CD4-positive, alpha-beta T cell (primary cell): ENCODE data around the gene DLG1. TPM values are rescaled to one million over a fixed set of nuclear protein-coding genes. Genes with fewer than 3 reads are reported as not detected.
A peak's percentile ranks its signal among the peaks of the same experiment; 100 is the strongest.

Source experiments
- ATAC-seq: fragments of 200-7000 bp; cut with Tn5 transposase; one replicate; pipeline ENCODE4 v1.10.0; 2022; ENCODE audit warnings: mild to moderate bottlenecking; ENCODE audit not compliant: poor library complexity
- CTCF ChIA-PET: fragments of 350-600 bp; sonication (Branson Sonifier 250); formaldehyde crosslinking; loops from one replicate; lab custom pipeline; 2021; ENCODE audit warnings: antibody characterized with exemption, inconsistent platforms; lab: Charles Lee
- POLR2A ChIA-PET: fragments of 350-600 bp; sonication (Branson Sonifier 250); formaldehyde crosslinking; loops from one replicate; lab custom pipeline; 2021; ENCODE audit warnings: antibody characterized with exemption, inconsistent platforms; lab: Charles Lee
- DNase-seq, 14 experiments: peaks; one replicate each; pipeline ENCODE4 v3.0.0-alpha.2; 2013 to 2020; ENCODE audit warnings: mixed read lengths in 2 of 14
- H3K27ac ChIP-seq, 2 donors: one replicate each; pipeline versions ENCODE4 v1.5.1 to v1.7.0; 2013; ENCODE audit warnings: low read length in 2 of 2, low read depth in 1 of 2, mild to moderate bottlenecking in 1 of 2
- H3K27me3 ChIP-seq, 2 experiments: 1 replicate in 1 of 2; 2 replicates in 1 of 2; pipeline versions ENCODE4 v1.6.1 to v1.7.0; 2013; ENCODE audit warnings: low read length in 2 of 2, control low read depth in 1 of 2, mild to moderate bottlenecking in 1 of 2, moderate library complexity in 1 of 2; ENCODE audit not compliant: insufficient read depth in 2 of 2, control insufficient read depth in 1 of 2
- H3K36me3 ChIP-seq: one replicate; pipeline ENCODE4 v1.6.1; 2013; ENCODE audit warnings: low read length, control low read depth; ENCODE audit not compliant: insufficient read depth
- H3K4me1 ChIP-seq: one replicate; pipeline ENCODE4 v1.6.1; 2013; ENCODE audit warnings: low read length, control low read depth; ENCODE audit not compliant: insufficient read depth
- H3K4me3 ChIP-seq: one replicate; pipeline ENCODE4 v1.5.1; 2013; ENCODE audit warnings: mild to moderate bottlenecking, low read length, moderate library complexity
- H3K9me3 ChIP-seq, 2 experiments: 1 replicate in 1 of 2; 2 replicates in 1 of 2; pipeline versions ENCODE4 v1.6.1 to v1.7.0; 2013; ENCODE audit warnings: low read length in 2 of 2, mild to moderate bottlenecking in 2 of 2, control low read depth in 1 of 2, moderate library complexity in 1 of 2; ENCODE audit not compliant: control insufficient read depth in 1 of 2, insufficient read depth in 1 of 2
- H3K27ac Mint-ChIP-seq: one replicate; pipeline ENCODE4 v1.8.0; 2020; ENCODE audit warnings: mixed read lengths
- H3K27me3 Mint-ChIP-seq: one replicate; pipeline ENCODE4 v1.8.0; 2021; ENCODE audit warnings: mixed read lengths
- H3K36me3 Mint-ChIP-seq: one replicate; pipeline ENCODE4 v1.8.0; 2021; ENCODE audit warnings: low read depth, mixed read lengths
- H3K4me1 Mint-ChIP-seq: one replicate; pipeline ENCODE4 v1.8.0; 2021; ENCODE audit warnings: low read depth, mixed read lengths
- H3K4me3 Mint-ChIP-seq: one replicate; pipeline ENCODE4 v1.8.0; 2020; ENCODE audit warnings: mild to moderate bottlenecking, mixed read lengths
- H3K9me3 Mint-ChIP-seq: one replicate; pipeline ENCODE4 v1.8.0; 2020; ENCODE audit warnings: mixed read lengths
- intact Hi-C, 2 experiments: fragments of 100-400 bp; cut with DNase I in 1 of 2; cut with micrococcal nuclease in 1 of 2; formaldehyde crosslinking; loops; one replicate each; pipeline versions ENCODE4 v1.15.1 to v1.9.0; 2023 to 2025; cut with DNase I, micrococcal nuclease
- total RNA-seq, 174 experiments: library from RNA in 2 of 174; stranded (reverse) in 2 of 174; gene quantifications; one replicate each; pipeline ENCODE4 v1.2.3 and lab custom pipeline; 2021 to 2026
- TF ChIP-seq, protein P1 (sequence below): fragments of 200-600 bp; IDR thresholded peaks from one replicate; pipeline ENCODE4 v1.8.0; 2022; ENCODE audit warnings: antibody characterized with exemption, mild to moderate bottlenecking

Gene DLG1
- total RNA-seq, 2 experiments from 2014 or later, result 86.8 to 91.8 TPM

DNA sequence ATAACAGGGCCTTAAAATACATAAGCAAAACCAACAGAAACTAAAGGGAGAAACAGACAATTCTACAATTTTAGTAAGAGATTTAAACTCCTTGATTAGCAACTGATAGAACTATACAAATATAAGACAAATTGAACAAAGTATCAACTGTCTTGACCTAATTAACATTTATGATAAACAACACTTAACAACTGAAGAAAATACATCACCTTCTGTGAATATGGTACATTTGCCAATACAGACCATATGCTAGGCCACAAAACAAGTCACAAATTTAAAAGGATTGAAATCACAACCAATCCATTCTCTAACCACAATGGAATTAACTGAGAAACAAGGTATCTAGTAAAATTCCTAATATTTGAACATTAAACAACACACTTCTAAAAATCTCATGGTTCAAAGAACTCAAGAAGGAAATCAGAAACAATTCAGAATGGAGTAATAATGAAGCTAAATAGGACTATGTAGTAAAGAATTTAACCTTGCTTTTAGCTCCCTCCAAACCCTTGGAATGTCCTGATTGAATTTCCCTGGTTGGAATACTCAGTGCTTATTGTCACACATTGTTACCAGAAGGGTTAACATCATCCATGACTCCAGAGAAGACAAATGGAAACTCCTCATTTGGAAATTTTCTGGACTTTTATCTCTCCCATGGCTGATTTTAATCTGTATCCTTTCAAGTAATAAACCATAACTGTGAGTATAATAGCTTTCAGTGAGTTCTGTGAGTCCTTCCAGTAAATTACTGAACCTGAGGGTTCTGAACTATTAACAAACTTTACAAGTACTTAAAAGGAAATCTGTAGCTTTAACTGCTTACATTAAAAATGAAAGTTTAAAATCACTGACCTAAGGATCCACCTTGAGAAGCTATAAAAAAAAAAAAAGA is 88.8 kb downstream of the DLG1 start:
- ChIA-PET CTCF (interaction anchor here (0.6 to 0.7 kb wide), 2 partner anchors 8 to 1653 kb away, joined by 3 read pairs; no protein-coding TSS in a partner anchor), POLR2A (interaction anchor here (0.8 to 1.2 kb wide), 2 partner anchors 13 to 16 kb away, joined by 4 read pairs; no protein-coding TSS in a partner anchor)
- H3K4me3 Mint-ChIP-seq, result peak overlapping the region; percentile 32
- H3K9me3 ChIP-seq, result peaks cover 0 to 4% of the 10 kb centered on the region in 2 experiments
- intact Hi-C loops, result no loop called here
- no peaks in the 10 kb centered on the region for H3K27me3 Mint-ChIP-seq
- H3K27ac Mint-ChIP-seq, result no peak overlapping the region
- peaks cover 81% of the 10 kb centered on the region for H3K4me1 Mint-ChIP-seq
- ATAC-seq, result no peak
- no peaks in the 10 kb centered on the region for H3K27me3 ChIP-seq
- no peak for DNase-seq
- H3K36me3 Mint-ChIP-seq, result peaks cover 21% of the 10 kb centered on the region
- H3K4me3 ChIP-seq, result no peak overlapping the region
- TF ChIP-seq, protein P1, sequence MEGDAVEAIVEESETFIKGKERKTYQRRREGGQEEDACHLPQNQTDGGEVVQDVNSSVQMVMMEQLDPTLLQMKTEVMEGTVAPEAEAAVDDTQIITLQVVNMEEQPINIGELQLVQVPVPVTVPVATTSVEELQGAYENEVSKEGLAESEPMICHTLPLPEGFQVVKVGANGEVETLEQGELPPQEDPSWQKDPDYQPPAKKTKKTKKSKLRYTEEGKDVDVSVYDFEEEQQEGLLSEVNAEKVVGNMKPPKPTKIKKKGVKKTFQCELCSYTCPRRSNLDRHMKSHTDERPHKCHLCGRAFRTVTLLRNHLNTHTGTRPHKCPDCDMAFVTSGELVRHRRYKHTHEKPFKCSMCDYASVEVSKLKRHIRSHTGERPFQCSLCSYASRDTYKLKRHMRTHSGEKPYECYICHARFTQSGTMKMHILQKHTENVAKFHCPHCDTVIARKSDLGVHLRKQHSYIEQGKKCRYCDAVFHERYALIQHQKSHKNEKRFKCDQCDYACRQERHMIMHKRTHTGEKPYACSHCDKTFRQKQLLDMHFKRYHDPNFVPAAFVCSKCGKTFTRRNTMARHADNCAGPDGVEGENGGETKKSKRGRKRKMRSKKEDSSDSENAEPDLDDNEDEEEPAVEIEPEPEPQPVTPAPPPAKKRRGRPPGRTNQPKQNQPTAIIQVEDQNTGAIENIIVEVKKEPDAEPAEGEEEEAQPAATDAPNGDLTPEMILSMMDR, result no peak
- no peaks in the 10 kb centered on the region for H3K36me3 ChIP-seq
- H3K4me1 ChIP-seq, result peaks cover 5% of the 10 kb centered on the region
- H3K27ac ChIP-seq, result no peak overlapping the region
- peaks cover 5% of the 10 kb centered on the region for H3K9me3 Mint-ChIP-seq

DNA sequence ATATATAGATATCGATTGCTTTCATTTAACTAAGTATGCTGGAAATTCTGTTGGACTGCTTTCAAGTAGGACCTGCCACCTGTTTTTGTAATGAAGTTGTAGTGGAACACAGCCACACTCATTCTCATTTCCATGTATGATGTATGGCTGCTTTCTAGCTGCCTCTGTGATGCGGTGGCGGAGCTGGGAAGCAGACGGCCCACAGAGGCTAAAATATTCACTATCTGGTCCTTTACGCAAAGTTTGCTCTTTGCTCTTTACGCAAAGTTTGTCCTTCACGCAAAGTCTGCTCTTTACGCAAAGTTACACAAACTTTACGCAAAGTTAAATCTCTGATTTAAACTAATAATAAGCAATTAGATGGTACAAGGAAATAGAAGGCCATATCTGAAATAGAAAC is 91.5 kb downstream of the DLG1 start:
- no peak overlapping the region for H3K27ac Mint-ChIP-seq
- Histone ChIP-seq H3K4me1 (peaks cover 5% of the 10 kb centered on the region), H3K36me3 (no peaks in the 10 kb centered on the region), H3K27me3 (no peaks in the 10 kb centered on the region), H3K27ac (no peak overlapping the region), H3K4me3 (no peak overlapping the region), H3K9me3 (no peaks in the 10 kb centered on the region)
- H3K9me3 Mint-ChIP-seq, result peaks cover 3% of the 10 kb centered on the region
- DNase-seq (no peak), ATAC-seq (no peak)
- ChIA-PET POLR2A (no interaction called here), CTCF (no interaction called here)
- H3K4me3 Mint-ChIP-seq, result no peak overlapping the region
- intact Hi-C loops, result no loop called here
- H3K4me1 Mint-ChIP-seq, result peaks cover 87% of the 10 kb centered on the region
- TF ChIP-seq, protein P1, result no peak
- no peaks in the 10 kb centered on the region for H3K27me3 Mint-ChIP-seq
- peaks cover 6% of the 10 kb centered on the region for H3K36me3 Mint-ChIP-seq

DNA sequence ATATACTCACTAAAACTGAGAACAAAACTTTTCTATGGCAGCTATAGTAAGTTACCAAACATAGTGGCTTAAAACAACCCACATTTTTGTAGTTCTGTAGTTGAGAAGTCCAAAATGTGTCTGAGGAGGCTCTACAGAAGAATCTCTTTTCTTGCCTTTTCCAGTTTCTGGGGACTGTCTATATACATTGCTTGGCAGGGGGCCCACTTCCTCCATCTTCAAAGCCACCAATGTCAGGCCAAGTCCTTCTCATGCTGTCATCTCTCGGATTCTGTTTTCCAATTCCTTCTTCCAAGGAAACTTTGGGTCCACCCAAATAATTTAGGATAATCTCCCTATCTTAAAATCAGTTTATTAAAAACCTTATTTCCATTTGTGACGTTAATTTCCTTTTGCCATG is 92.7 kb downstream of the DLG1 start:
- Histone ChIP-seq H3K36me3 (no peaks in the 10 kb centered on the region), H3K9me3 (no peaks in the 10 kb centered on the region), H3K4me1 (peaks cover 5% of the 10 kb centered on the region), H3K27ac (no peak overlapping the region), H3K4me3 (no peak overlapping the region), H3K27me3 (no peaks in the 10 kb centered on the region)
- ChIA-PET POLR2A (no interaction called here), CTCF (no interaction called here)
- Mint-ChIP-seq H3K27me3 (no peaks in the 10 kb centered on the region), H3K4me1 (peaks cover 87% of the 10 kb centered on the region), H3K4me3 (no peak overlapping the region), H3K27ac (peak overlapping the region; percentile 19), H3K9me3 (no peaks in the 10 kb centered on the region), H3K36me3 (no peaks in the 10 kb centered on the region)
- intact Hi-C loops, result no loop called here
- DNase-seq (no peak), ATAC-seq (no peak)
- TF ChIP-seq, protein P1, result no peak
